Mesothelial cell of epicardium (in vitro differentiated cells): ENCODE data around the gene MACROH2A1. TPM values are rescaled to one million over a fixed set of nuclear protein-coding genes. Genes with fewer than 3 reads are reported as not detected.
A peak's percentile ranks its signal among the peaks of the same experiment; 100 is the strongest.

Source experiments
- DNase-seq, 2 experiments: peaks; one replicate each; pipeline ENCODE4 v3.0.0; 2021; ENCODE audit warnings: low spot score in 2 of 2; ENCODE audit not compliant: unreplicated experiment in 2 of 2
- H3K27ac Mint-ChIP-seq: 2 replicates; pipeline ENCODE4 v1.8.0; 2021; ENCODE audit warnings: mixed read lengths
- H3K27me3 Mint-ChIP-seq: 2 replicates; pipeline ENCODE4 v1.8.0; 2021; ENCODE audit warnings: low read depth, mixed read lengths
- H3K36me3 Mint-ChIP-seq: 2 replicates; pipeline ENCODE4 v1.8.0; 2021; ENCODE audit warnings: mixed read lengths
- H3K4me1 Mint-ChIP-seq: 2 replicates; pipeline ENCODE4 v1.8.0; 2021; ENCODE audit warnings: mixed read lengths
- H3K4me3 Mint-ChIP-seq: 2 replicates; pipeline ENCODE4 v1.8.0; 2021; ENCODE audit warnings: mild to moderate bottlenecking, moderate library complexity, mixed read lengths
- H3K9me3 Mint-ChIP-seq: 2 replicates; pipeline ENCODE4 v1.8.0; 2021; ENCODE audit warnings: mixed read lengths
- total RNA-seq: library from RNA; stranded (reverse); gene quantifications from 3 replicates; pipeline ENCODE4 v1.2.1, GENCODE V29; 2021
- TF ChIP-seq, protein P1 (sequence below): fragments of 200-600 bp; sonication (generic); IDR thresholded peaks from one replicate; pipeline ENCODE4 v1.5.0; 2021; ENCODE audit warnings: antibody characterized with exemption; ENCODE audit not compliant: unreplicated experiment

The MACROH2A1 gene
- total RNA-seq, 1 donor from 2014 or later = 276 TPM

DNA sequence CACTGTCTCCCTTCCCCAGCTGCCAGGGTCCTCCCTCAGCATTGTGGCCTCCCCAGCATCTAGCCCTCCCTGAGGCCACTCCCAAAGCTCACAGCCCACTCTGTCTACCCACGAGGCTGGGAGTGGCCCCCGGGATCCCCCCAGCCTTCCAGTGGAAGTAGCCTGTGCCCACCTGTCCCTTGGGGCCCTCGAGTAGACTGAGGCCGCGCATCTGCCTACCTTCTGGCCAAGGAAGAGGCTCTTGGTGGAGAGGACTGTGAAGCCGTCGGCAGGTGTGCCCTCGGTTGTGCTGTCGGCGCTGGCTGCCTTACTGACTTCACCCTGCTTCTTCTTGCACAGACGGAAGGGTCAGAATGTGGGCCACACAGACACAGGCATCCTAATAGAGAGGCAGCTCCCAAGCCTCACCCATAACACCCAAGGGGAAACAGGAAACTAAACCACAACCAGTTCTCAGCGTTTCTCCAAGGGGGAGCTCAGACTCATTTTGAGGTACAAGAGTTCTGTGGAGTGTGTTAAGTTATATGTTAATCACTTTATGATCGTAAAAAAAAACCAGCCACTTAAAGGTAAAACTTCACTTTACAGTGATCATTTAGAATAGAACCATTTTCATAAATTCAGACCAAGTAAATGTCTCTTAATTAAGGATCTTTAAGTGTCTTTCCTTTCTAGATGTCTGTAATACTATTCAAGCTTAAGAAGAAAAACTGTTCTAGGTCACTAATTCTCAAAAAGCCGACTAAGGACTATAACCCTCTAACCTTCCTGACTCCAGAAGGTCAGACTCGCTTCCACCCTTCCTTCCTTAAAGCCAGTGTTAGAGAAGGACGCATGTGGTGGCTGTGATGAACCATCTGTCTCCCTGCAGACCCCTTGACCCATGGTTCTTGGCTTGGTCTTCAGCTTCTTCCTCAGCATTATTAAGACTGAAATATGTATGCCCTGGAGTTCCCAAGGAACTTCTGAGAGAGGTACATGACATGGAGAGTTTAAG is 38.5 kb downstream of the MACROH2A1 start:
- H3K4me1 Mint-ChIP-seq = peaks cover 33% of the 10 kb centered on the region
- peaks cover 18% of the 10 kb centered on the region for H3K36me3 Mint-ChIP-seq
- H3K27me3 Mint-ChIP-seq = no peaks in the 10 kb centered on the region
- peak overlapping the region; percentile 25 for H3K27ac Mint-ChIP-seq
- TF ChIP-seq, protein P1, sequence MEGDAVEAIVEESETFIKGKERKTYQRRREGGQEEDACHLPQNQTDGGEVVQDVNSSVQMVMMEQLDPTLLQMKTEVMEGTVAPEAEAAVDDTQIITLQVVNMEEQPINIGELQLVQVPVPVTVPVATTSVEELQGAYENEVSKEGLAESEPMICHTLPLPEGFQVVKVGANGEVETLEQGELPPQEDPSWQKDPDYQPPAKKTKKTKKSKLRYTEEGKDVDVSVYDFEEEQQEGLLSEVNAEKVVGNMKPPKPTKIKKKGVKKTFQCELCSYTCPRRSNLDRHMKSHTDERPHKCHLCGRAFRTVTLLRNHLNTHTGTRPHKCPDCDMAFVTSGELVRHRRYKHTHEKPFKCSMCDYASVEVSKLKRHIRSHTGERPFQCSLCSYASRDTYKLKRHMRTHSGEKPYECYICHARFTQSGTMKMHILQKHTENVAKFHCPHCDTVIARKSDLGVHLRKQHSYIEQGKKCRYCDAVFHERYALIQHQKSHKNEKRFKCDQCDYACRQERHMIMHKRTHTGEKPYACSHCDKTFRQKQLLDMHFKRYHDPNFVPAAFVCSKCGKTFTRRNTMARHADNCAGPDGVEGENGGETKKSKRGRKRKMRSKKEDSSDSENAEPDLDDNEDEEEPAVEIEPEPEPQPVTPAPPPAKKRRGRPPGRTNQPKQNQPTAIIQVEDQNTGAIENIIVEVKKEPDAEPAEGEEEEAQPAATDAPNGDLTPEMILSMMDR = no peak
- no peaks in the 10 kb centered on the region for H3K9me3 Mint-ChIP-seq
- no peak overlapping the region for H3K4me3 Mint-ChIP-seq
- no peak for DNase-seq

GRCh38 chr5:135359374-135360165 is 39.5 kb downstream of the MACROH2A1 start:
- TF ChIP-seq, protein P1 = no peak
- Mint-ChIP-seq H3K9me3 (no peaks in the 10 kb centered on the region), H3K4me3 (no peak overlapping the region), H3K36me3 (peaks cover 21% of the 10 kb centered on the region), H3K27ac (peak overlapping the region; percentile 6), H3K27me3 (no peaks in the 10 kb centered on the region), H3K4me1 (peaks cover 24% of the 10 kb centered on the region)
- DNase-seq = no peak

GRCh38 chr5:135357685-135358084 is 41.3 kb downstream of the MACROH2A1 start:
- no peak for DNase-seq
- peaks cover 27% of the 10 kb centered on the region for H3K36me3 Mint-ChIP-seq

DNA sequence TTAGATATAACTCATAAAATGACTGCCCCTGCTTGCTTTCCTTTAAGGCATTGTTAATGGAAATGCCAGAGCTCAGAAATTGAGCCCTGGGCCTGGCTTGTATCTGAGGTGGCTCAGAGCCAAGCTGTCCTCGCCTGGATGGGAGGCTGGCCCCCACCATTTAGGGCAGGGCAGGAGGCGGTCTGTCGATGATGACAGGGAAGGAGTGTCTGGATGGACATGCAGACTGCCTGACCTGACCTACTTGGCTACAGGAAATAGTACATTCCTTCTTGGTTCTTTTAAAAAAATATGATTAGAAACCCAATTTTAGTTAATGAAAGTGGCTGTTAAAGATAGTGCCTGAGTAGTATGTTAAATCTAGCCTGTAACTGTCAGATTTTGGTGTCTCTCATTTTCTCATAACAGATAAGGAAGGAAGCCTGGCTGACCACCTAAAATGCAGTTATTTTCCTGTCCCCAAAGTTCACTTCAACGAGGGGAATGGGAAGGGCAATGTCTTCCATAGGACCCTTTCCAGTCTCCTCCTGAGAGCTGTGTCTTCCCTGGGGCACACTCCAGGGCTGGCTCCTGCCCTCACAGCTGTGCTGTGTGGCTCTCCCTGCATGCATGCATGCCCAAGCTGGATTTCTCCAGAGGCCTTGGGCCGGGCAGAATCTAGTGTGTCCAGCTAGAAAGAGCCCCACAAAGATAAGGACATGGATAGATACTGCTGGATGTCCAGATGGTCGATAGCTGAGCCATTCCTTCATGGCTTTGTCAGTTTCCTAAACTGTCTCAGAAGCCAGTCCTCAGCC is 42.3 kb downstream of the MACROH2A1 start:
- DNase-seq = no peak
- Mint-ChIP-seq H3K4me1 (peaks cover 22% of the 10 kb centered on the region), H3K36me3 (peaks cover 27% of the 10 kb centered on the region), H3K27ac (peak overlapping the region; percentile 86), H3K9me3 (no peaks in the 10 kb centered on the region), H3K27me3 (no peaks in the 10 kb centered on the region), H3K4me3 (no peak overlapping the region)
- TF ChIP-seq, protein P1 = no peak

More at GRCh38 chr5:135357685-135358084, 41.3 kb downstream of the MACROH2A1 start:
- TF ChIP-seq, protein P1 = no peak
- no peak overlapping the region for H3K4me3 Mint-ChIP-seq
- no peaks in the 10 kb centered on the region for H3K9me3 Mint-ChIP-seq
- no peaks in the 10 kb centered on the region for H3K27me3 Mint-ChIP-seq
- H3K27ac Mint-ChIP-seq = peak overlapping the region; percentile 61
- H3K4me1 Mint-ChIP-seq = peaks cover 22% of the 10 kb centered on the region

DNA sequence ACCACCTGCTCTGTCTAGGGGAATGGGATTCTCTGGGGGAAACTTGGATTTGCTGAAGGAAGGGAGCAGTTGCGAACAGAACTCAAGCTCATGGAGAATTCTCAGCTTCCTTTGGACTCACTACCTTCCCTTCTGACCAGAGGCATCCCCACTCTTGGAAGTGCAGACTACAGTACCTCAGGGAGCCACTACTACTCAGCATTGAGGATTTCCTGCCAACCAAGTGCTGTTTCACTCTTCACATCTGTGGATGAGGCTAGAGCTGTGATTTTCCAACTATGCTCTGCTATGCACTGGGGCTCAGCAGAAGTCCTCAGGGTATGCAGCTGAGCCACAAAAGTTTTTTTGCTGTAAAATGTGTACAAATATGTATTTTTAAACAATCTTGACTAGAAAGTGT is 43.9 kb downstream of the MACROH2A1 start:
- TF ChIP-seq, protein P1 = no peak
- Mint-ChIP-seq H3K4me1 (peaks cover 22% of the 10 kb centered on the region), H3K27me3 (no peaks in the 10 kb centered on the region), H3K4me3 (no peak overlapping the region), H3K9me3 (no peaks in the 10 kb centered on the region), H3K36me3 (peaks cover 31% of the 10 kb centered on the region), H3K27ac (no peak overlapping the region)
- no peak for DNase-seq
